GM12874 (cell line): ENCODE measurements around the gene SDK1.

Experiments
- TF ChIP-seq, protein P1 (sequence below): IDR thresholded peaks from 2 replicates; pipeline ENCODE4 v1.5.1; 2011; ENCODE audit warnings: low read depth, mild to moderate bottlenecking, control low read depth, low read length, moderate library complexity; ENCODE audit not compliant: insufficient read depth

The SDK1 gene

DNA sequence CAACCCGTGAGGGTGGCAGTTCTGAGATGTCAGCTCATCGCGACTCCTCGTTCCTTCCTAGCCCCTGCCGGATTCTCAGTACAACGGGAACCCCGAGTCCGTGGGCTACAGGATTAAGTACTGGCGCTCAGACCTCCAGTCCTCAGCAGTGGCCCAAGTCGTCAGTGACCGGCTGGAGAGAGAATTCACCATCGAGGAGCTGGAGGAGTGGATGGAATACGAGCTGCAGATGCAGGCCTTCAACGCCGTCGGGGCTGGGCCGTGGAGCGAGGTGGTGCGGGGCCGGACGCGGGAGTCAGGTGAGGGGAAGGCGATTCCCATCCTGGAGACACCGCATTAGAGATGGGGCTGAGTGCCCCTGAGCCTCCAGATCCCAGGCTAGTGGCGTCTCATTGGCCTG lies 812.9 kb downstream of the SDK1 start:
- TF ChIP-seq, protein P1, sequence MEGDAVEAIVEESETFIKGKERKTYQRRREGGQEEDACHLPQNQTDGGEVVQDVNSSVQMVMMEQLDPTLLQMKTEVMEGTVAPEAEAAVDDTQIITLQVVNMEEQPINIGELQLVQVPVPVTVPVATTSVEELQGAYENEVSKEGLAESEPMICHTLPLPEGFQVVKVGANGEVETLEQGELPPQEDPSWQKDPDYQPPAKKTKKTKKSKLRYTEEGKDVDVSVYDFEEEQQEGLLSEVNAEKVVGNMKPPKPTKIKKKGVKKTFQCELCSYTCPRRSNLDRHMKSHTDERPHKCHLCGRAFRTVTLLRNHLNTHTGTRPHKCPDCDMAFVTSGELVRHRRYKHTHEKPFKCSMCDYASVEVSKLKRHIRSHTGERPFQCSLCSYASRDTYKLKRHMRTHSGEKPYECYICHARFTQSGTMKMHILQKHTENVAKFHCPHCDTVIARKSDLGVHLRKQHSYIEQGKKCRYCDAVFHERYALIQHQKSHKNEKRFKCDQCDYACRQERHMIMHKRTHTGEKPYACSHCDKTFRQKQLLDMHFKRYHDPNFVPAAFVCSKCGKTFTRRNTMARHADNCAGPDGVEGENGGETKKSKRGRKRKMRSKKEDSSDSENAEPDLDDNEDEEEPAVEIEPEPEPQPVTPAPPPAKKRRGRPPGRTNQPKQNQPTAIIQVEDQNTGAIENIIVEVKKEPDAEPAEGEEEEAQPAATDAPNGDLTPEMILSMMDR: no peak

DNA sequence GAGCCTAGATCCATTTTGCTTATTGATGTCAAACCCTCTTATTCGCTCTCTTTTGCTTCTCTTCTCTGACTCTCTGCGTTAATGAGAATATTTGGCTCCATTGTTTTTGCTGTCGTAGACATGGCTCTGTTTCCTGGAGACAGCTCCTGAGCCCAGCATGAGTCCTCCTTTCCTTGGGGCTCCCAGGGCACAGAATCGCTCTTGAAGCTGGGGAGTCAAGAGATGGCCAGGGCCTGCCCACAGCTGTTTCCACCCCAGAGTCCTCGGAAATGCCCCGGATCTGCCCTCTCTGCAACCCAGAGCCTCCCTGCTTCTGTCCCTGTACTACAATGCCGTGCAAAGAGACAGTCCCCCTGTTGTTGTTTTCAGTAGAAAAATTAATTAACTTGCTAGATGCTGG lies 814.4 kb downstream of the SDK1 start:
- TF ChIP-seq, protein P1: no peak

DNA sequence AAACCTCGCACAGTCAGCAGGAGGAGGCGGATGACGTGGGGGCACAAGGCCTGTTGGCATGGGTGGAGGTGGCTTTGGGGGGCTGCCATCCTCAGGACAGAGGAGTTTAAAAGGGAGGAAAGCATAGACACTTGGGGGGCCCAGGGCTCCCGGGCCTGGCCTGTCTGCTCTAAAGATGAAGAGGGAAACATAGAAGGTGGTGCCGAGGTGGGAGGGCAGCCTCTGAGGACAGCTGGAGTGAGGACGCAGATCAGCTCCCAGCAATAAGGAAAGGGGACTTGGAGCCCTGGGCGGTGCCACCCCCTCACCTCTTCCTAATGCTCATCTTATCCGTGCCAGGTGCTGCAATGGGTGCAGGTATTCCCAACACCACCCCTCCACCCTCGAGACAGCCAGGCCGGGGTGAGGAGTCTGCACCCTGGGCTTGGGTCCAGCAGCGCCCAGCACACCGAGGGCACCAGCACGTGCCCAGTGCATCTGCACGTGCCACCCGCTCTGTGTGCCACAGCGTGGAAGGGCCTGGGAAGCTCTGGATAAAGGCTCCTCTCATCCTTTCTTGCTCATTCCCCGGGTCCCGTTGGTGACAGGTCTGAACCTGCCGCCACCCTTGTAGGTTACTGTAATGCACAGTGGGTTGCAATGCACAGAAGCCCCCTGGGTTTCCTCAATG lies 815.0 kb downstream of the SDK1 start:
- TF ChIP-seq, protein P1: no peak

DNA sequence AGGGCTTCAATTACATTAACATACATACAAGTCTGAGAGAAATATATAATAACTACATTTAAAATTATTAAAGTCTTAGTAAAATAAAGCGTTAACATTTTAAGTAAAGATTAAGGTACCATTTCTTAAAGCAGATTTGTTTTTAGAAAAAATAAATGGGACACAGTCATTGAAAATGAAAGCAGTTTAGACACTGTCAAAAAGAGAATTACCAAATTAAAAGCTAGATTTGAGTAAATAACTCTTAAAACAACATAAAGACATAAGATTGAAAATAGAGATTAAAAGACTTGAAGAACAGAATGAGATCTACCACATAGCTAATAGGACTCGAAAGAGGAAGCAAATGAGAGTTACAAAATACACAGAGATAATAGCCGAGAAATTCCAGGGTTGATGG lies 818.8 kb downstream of the SDK1 start:
- TF ChIP-seq, protein P1: no peak

DNA sequence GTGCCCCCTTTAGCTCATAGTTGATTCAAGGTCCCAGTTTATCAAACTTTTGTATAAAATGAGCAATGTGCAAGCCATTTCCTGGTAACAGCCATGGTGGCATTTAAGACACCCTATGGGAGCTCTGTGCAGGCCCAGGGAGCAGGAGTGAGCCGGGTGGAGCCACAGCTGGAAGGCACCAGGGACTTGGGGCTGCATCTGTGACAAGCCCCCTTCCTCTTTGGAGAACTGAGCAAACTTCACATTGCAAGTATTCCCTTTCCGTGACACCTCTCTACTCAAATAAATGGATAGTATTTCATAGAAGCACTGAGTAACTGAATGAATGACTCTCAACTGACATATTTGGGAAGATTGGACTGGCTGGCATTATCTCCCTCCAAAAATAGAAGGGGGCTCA lies 822.3 kb downstream of the SDK1 start:
- TF ChIP-seq, protein P1: no peak

DNA sequence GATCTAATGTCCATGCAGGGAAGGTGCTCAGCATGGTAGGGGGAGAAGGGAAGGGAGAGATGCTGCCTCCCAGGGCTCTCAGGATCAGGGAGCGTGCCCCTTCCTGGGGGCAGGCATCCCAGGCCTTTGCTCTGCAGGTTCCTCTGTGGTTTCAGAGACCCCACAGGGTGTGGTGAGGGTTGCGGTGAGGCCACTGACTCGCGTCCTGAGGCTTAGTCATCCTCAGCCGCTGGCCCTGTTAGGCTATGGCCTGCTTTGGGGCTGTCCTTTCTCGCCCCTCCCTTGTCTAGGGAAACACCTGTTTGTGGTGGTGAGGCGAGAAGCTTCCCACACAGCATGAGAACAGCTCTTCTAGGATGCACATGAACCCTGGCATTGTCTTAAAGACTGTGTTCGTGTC lies 822.8 kb downstream of the SDK1 start:
- TF ChIP-seq, protein P1: no peak

DNA sequence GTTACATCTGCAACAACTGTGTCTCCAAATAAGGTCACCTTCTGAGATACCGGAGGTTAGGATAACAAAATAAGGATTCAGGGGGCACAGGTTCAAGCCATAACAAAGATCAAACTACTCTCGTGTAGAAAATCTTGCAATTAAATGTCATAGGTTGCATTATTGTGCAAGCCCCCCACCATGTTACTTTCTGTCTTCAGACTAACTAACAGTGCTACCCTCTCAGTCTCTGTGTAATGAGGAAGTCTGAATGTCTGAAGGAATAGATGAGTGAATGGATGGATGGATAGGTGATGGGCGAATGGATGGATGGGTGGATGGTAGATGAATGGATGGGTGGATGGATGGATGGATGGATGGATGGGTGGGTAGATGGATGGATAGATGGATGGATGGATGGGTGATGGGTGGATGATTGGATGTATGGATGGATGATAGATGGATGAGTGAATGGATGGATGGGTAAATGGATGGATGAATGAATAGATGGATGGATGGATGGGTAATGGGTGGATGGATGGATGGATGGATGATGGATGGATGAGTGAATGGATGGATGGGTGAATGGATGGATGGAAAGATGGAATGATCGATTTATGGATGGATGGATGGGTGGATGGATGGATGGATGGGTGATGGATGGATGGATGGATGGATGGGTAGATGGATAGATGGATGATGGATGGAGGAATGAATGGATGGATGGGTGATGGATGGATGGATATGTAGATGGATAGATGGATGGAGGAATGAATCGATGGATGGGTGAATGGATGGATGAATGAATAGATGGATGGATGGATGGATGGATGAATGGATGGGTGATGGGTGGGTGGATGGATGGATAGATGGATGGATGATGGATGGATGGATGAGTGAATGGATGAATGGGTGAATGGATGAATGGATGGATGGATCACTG lies 823.8 kb downstream of the SDK1 start:
- TF ChIP-seq, protein P1: no peak
